Jurkat, Clone E6-1 (cell line): ENCODE results near the gene MTRR.

Source experiments
- DNase-seq: peaks from one replicate; pipeline ENCODE4 v3.0.0-alpha.2; 2011; ENCODE audit warnings: low read depth, low spot score
- H3K4me3 ChIP-seq: 2 replicates; pipeline ENCODE4 v1.5.1; 2011; ENCODE audit warnings: mild to moderate bottlenecking, low read length, control low read depth, moderate library complexity

The MTRR gene

GRCh38 chr5:7927466-7928375 lies 58.8 kb downstream of the MTRR start:
- peak; percentile 42 for DNase-seq
- H3K4me3 ChIP-seq = no peak overlapping the region

DNA sequence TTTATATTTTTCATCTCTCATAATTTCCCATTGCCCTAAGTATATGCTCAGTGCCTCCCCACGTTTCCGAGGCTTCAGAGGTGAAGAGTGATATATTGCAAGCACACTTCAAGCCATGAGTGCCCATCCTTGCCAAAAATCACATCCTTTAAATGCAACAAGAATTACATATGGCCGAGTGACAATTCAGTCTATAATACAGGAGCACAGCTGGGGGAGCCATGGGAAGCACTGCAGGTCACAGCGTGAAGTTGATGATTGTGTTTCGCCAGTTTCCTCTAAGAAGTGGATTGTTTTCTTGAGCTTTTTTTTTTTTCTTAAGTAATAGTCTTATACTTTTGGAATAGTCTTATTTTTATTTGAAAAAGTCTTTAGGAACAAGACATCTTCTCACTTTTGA lies 61.1 kb downstream of the MTRR start:
- no peak overlapping the region for H3K4me3 ChIP-seq
- DNase-seq = no peak

- DNase-seq = no peak
Observed at GRCh38 chr5:7941692-7942091, 72.7 kb downstream of the MTRR start.

DNA sequence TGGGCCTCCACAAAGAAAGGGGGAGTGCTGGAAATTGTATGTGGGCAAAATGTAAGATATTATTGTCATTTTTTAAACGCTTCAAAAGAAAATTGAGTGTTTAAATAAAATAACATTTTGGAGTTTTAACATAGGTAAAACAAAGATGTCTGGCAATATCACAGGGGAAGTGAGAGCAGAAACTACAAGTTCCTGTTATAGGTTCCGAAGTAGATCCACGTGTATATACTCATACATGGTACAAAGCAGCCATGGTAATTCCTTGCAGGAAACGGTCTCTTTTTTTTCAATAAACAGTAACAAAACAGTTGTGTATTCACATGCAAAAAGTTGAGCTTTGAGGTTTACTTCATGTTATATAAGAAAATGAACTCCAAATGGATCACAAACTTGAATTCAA lies 78.4 kb downstream of the MTRR start:
- no peak for DNase-seq
- no peak overlapping the region for H3K4me3 ChIP-seq

More at GRCh38 chr5:7941692-7942091, 72.7 kb downstream of the MTRR start:
- H3K4me3 ChIP-seq = no peak overlapping the region
